Naive thymus-derived CD8-positive, alpha-beta T cell (primary cell): ENCODE results near the gene LEMD2. TPM values are rescaled to one million over a fixed set of nuclear protein-coding genes. Genes with fewer than 3 reads are reported as not detected.
A peak's percentile ranks its signal among the peaks of the same experiment; 100 is the strongest.

Experiments
- ATAC-seq, 2 donors: fragments of 150-1000 bp; cut with Tn5 transposase in 1 of 2; sonication (Bioruptor Pico), chemical (Tn5 transposase) in 1 of 2; 1 replicate in 1 of 2; 2 replicates in 1 of 2; pipeline ENCODE4 v1.10.0; 2021; ENCODE audit warnings: mild to moderate bottlenecking in 2 of 2, moderate library complexity in 2 of 2
- POLR2A ChIA-PET: fragments of 350-600 bp; sonication (Branson Sonifier 250); formaldehyde crosslinking; loops from one replicate; lab custom pipeline; 2021; ENCODE audit warnings: antibody characterized with exemption; lab: Charles Lee
- DNase-seq, 10 donors: peaks; one replicate each; pipeline versions ENCODE4 v3.0.0 to v3.0.0-alpha.2; 2020 to 2022
- H3K27ac Mint-ChIP-seq, 10 donors: one replicate each; pipeline ENCODE4 v1.8.0; 2020 to 2022; ENCODE audit warnings: mild to moderate bottlenecking in 10 of 10, mixed read lengths in 10 of 10, moderate library complexity in 4 of 10, inconsistent platforms in 1 of 10
- H3K27me3 Mint-ChIP-seq, 5 donors: one replicate each; pipeline ENCODE4 v1.8.0; 2021 to 2022; ENCODE audit warnings: mixed read lengths in 5 of 5
- H3K36me3 Mint-ChIP-seq, 3 donors: one replicate each; pipeline ENCODE4 v1.8.0; 2020 to 2022; ENCODE audit warnings: mixed read lengths in 3 of 3, mild to moderate bottlenecking in 2 of 3, inconsistent platforms in 1 of 3
- H3K4me1 Mint-ChIP-seq, 4 donors: one replicate each; pipeline ENCODE4 v1.8.0; 2021 to 2022; ENCODE audit warnings: mixed read lengths in 4 of 4
- H3K4me3 Mint-ChIP-seq, 10 donors: one replicate each; pipeline ENCODE4 v1.8.0; 2020 to 2022; ENCODE audit warnings: mild to moderate bottlenecking in 10 of 10, mixed read lengths in 10 of 10, moderate library complexity in 6 of 10, inconsistent platforms in 1 of 10
- H3K9me3 Mint-ChIP-seq, 9 donors: one replicate each; pipeline ENCODE4 v1.8.0; 2020 to 2022; ENCODE audit warnings: mixed read lengths in 9 of 9, mild to moderate bottlenecking in 3 of 9, inconsistent platforms in 1 of 9, moderate library complexity in 1 of 9
- polyA plus RNA-seq, 3 donors: library from polyadenylated mRNA; unstranded; fragments of 300-500 nt; fragmentation: Illumina TruSeq; gene quantifications; one replicate each; pipeline ENCODE4 v1.2.3, GENCODE V29; 2021
- total RNA-seq, 8 experiments: library from RNA in 2 of 8; stranded (reverse) in 2 of 8; gene quantifications; one replicate each; pipeline ENCODE4 v1.2.3 and lab custom pipeline; 2021 to 2026

LEMD2 gene
- total and polyA plus RNA-seq, 5 experiments from 2014 or later: 24.6 to 128 (median 43.9) TPM

DNA sequence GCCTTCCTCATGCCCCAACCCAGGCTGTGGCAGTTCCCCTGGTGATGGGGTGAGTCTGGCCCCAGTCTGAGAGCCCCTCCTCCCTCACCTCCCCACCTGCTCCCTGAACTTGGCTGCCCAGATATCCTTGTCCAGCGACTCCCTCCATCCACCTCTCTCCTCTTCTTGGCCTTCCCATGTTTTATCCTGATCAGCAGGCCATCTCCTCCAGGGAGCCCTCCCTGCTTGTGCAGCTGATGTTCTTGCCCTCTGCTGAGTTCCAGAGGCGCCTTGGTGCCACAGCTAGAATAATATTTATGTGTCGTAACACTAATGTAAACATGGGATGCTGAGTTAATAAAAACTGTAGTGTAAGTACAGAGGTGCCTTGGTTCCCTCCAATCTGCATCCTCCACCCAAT lies 31.8 kb downstream of the LEMD2 start:
- H3K36me3 Mint-ChIP-seq: no peaks in the 10 kb centered on the region
- peaks cover 0 to 13% (median 4%) of the 10 kb centered on the region in 4 donors for H3K4me1 Mint-ChIP-seq
- no peaks in the 10 kb centered on the region for H3K9me3 Mint-ChIP-seq
- POLR2A ChIA-PET: no interaction called here
- DNase-seq (no peak), ATAC-seq (no peak)
- H3K27ac Mint-ChIP-seq: no peak overlapping the region
- H3K4me3 Mint-ChIP-seq: no peak overlapping the region
- peaks cover 0 to 3% (median 0%) of the 10 kb centered on the region in 5 donors for H3K27me3 Mint-ChIP-seq

DNA sequence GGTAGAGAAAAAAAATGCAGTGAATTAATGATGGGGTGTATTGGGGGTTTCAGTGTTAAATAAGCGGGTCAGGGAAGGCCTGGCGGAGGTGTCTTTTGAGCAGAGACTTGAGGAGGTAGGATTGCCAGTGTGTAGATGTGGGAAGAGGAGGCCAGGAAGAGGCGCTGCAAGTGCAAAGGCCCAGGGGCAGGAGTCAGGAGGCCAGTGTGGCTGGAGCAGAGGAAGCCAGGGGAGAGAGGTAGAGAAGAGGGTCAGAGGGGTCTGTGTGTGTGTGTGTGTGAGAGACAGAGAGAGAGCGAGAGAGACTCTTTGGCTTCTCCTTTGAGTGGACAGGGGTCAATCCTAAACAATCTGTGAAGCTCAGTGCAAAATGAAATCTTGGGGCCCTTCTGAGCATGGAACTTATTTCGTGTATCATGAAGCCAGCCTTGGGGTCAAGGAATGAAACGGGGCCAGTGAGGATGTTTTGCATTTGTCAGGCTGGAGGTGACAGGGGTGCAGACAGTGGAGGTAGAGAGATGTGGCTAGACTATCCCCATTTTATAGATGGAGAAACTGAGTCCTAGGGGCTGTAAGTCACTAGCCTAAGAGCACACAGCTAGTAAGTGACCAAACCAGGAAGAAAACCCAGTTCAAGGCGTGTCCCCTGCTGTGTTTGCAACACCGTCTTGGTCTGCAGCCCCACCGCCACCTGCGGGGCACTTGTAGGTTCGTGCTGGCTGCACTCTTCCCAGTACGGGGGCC lies 32.5 kb downstream of the LEMD2 start:
- no peaks in the 10 kb centered on the region for H3K36me3 Mint-ChIP-seq
- POLR2A ChIA-PET: no interaction called here
- no peaks in the 10 kb centered on the region for H3K9me3 Mint-ChIP-seq
- H3K4me1 Mint-ChIP-seq: peaks cover 0 to 12% (median 4%) of the 10 kb centered on the region in 4 donors
- DNase-seq (no peak), ATAC-seq (no peak)
- no peak overlapping the region for H3K4me3 Mint-ChIP-seq
- peak overlapping the region in 1 of 10 donors; percentile 33 for H3K27ac Mint-ChIP-seq
- H3K27me3 Mint-ChIP-seq: peaks cover 0 to 2% (median 0%) of the 10 kb centered on the region in 5 donors

DNA sequence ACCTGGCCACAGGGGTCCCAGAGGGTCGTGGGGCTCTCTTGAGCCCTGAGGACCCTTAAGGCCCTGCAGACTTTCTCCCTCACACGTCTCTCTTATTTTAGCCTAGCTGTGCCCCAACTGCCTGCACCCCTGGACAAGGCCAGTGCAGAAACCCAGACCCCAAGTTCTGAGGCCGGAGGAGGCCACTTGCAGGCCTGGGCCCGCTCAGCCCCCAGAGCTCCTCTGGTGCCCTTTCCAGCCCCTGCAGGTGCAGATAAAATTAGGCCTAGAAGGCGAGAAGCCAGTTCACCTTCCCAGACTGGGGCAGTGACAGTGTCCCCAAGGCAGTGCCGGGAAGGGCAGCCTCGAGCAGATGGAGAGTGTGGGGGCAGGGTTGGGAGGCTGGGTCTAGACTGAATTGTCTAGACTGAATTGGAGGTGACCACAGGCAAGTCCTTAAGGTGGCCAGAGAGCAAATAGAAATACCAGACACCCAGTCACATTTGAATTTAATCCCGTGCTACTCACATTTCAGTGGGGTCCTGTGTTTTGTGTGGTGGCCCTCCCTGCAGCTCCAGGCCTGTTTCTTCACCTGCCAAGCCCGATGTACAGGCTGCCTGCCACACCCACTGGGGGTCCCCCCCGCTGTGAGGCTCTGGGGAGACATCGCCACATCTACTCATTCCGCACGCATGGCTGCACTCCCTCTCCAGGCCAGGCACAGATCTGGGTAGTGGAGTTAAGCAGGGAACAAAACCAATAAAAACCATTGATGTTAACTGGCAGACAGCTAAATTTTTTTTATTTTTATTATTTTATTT lies 33.7 kb downstream of the LEMD2 start:
- no peaks in the 10 kb centered on the region for H3K9me3 Mint-ChIP-seq
- POLR2A ChIA-PET: no interaction called here
- H3K27ac Mint-ChIP-seq: no peak overlapping the region
- H3K4me1 Mint-ChIP-seq: peaks cover 0 to 3% (median 0%) of the 10 kb centered on the region in 4 donors
- H3K4me3 Mint-ChIP-seq: no peak overlapping the region
- DNase-seq (no peak), ATAC-seq (no peak)
- H3K36me3 Mint-ChIP-seq: no peaks in the 10 kb centered on the region
- peaks cover 0 to 2% (median 0%) of the 10 kb centered on the region in 5 donors for H3K27me3 Mint-ChIP-seq

DNA sequence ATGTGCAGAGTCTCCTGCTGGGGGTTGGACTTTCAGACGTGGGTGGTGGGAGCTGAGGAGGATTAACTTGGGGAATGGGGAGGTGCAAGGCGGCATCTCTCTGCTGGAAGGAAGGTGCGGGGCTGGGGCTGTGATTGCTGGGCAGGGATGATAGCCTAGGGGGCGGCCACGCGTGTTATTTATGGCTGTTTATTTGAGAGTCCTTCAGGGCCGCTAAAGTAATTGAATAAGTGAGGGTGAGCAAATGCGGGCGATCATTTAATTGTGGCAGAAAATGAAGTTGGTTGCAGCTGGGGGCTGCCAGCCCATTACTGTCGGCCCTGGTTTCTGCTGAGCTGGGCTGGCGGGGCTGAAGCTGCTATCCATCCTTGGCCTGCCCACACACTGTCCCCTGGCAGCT lies 34.7 kb downstream of the LEMD2 start:
- Mint-ChIP-seq H3K9me3 (no peaks in the 10 kb centered on the region), H3K27ac (no peak overlapping the region), H3K27me3 (peaks cover 0 to 2% (median 0%) of the 10 kb centered on the region in 5 donors), H3K36me3 (no peaks in the 10 kb centered on the region), H3K4me1 (peaks cover 0 to 2% (median 0%) of the 10 kb centered on the region in 4 donors), H3K4me3 (no peak overlapping the region)
- POLR2A ChIA-PET: no interaction called here
- DNase-seq (no peak), ATAC-seq (no peak)

DNA sequence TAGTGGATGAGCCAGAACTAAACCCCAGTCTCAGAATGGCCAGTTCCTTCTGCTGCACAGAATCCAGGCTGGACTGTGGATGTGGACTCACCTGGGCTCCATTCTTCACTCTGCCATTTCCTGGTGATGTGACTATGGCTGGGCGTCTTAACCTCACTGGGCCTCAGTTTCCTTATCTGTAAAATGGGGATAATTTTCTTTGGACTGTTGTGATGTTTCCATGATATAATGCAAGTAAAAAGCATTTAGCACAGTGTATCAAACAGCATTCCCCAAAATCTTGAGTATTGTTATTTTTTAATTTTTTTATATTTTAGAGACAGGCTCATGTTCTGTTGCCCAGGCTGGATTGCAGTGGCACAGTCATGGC lies 36.3 kb downstream of the LEMD2 start:
- DNase-seq (no peak), ATAC-seq (no peak)
- Mint-ChIP-seq H3K9me3 (no peaks in the 10 kb centered on the region), H3K4me3 (no peak overlapping the region), H3K27me3 (peaks cover 0 to 2% (median 0%) of the 10 kb centered on the region in 5 donors), H3K36me3 (no peaks in the 10 kb centered on the region), H3K27ac (no peak overlapping the region), H3K4me1 (peaks cover 0 to 2% (median 0%) of the 10 kb centered on the region in 4 donors)
- POLR2A ChIA-PET: no interaction called here

DNA sequence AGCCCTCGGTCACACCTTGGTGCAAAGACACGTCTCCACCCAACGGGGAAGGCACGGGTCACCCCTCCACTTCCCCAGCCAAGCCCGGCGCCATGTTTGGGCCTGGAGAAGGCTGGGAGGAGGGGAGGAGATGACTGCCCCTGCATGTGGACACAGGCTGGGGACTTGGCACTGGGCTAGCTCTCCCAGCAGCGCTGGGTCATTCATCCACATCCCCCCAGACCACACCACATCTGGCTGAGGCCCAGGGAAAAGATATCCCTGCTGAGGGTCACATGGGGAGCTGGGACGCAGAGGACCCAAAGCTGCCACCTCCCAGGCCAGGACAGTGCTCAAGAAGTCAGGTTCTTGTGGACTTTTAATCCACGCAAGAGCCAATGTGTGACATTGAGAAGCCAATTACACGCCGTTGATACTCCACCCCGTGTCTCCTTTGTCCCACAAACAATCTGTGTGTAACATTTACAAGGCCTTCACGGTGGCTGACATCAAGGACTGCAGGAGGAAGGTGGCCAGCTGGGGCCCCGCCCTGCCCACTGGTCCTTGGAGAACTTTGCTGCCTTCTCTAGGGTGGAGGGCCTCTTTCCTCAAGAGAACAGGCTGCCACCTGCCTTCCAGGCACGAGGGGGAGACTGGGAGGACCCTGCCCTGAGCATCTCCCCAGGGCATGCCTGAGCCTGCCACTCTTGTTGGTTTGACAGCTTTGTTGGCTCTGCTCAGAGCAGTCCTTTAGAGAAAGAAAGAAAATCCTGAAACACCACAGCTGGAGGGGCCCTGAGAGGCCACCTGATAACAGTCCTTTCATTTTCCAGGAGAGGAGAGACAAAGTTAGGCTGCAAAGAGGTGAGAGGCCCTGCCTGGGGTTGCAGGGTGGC lies 36.9 kb downstream of the LEMD2 start:
- H3K4me1 Mint-ChIP-seq: no peaks in the 10 kb centered on the region
- POLR2A ChIA-PET: no interaction called here
- H3K36me3 Mint-ChIP-seq: no peaks in the 10 kb centered on the region
- DNase-seq: no peak
- no peaks in the 10 kb centered on the region for H3K9me3 Mint-ChIP-seq
- no peak overlapping the region for H3K4me3 Mint-ChIP-seq
- no peak overlapping the region for H3K27ac Mint-ChIP-seq
- H3K27me3 Mint-ChIP-seq: peaks cover 0 to 9% (median 3%) of the 10 kb centered on the region in 5 donors
- ATAC-seq: no peak

DNA sequence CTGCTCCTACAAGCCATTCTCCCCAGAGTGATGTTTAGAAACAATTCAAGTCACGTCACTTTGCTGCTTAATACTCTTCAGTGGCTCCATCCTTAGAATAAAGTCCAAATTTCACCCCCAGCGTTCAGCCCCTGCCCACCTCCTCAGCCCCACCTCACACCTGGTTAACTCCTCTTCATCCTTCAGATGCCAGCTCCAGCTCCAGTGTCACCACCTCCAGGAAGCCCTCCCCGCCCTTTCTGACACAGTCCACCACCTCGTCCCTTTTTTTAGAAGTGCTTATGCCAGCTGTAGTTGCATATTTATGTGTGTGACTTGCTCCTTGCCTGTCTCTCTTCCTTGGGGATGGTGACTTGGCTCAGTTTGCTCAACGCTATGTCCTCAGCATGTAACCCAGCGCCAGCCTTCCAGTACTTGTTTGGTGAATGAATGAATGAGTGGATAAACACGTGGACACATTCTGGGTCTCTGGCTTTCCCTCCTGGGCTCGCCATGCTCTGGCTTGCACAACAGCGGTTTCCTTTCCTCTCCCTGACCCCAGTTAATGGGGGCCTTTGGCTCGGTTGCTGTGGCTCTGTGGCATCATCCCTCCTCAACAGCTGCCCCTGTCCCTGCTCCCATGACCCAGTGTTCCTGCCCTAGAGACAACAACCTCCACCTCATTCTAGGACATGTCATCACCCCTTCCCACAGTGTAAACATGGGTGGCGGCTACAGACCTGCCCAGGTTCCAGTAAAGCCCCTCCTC lies 38.5 kb downstream of the LEMD2 start:
- no peak for ATAC-seq

DNA sequence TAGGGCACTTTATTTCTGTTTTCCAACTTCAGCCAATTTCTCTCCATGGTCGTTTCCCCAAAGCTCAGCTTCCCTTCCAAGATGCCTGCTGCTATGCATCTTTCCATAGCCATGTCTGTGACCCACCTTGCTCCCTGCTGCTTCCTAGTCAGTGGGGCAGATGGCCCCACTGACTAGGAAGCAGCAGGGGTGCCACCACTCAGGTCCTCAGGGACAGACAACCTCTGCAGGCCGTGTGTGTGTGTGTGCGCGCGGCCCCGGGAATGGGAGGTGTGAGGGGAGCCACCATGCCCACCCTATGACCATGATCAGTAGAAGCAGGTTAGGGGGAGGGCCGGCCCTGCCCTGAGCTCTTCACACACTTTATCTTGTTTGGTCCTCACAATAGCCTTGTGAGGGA lies 39.5 kb downstream of the LEMD2 start:
- DNase-seq: no peak

More for the DNA sequence above, 38.5 kb downstream of the LEMD2 start:
- peak overlapping the region in 1 of 10 donors; percentile 77 for H3K27ac Mint-ChIP-seq
- no peaks in the 10 kb centered on the region for H3K9me3 Mint-ChIP-seq
- H3K4me3 Mint-ChIP-seq: no peak overlapping the region
- H3K4me1 Mint-ChIP-seq: no peaks in the 10 kb centered on the region
- no peaks in the 10 kb centered on the region for H3K36me3 Mint-ChIP-seq
- no peak for DNase-seq
- peaks cover 0 to 10% (median 2%) of the 10 kb centered on the region in 5 donors for H3K27me3 Mint-ChIP-seq
- POLR2A ChIA-PET: interaction anchor here (1.1 kb wide), 1 partner anchor 28 kb away, joined by 3 read pairs; no protein-coding TSS in a partner anchor

DNA sequence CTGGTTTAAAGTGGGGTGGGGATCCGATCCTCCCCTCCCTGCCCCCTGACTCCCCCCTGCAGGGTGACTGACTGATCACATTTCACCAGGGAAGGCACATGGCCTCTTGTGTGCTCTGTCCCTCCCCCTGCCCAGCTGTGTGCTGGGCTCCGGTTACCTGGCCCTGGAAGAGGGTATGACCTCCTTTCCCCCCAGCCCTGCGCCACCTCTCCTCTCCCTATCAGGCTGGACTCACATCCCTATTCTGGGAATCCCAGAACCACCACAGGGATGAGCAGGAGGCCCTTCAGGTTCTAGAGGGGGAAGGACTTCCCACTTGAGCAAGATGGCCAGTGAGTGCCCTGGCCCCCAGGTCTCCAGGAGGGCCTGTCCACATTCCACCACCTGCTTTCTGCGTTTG lies 40.1 kb downstream of the LEMD2 start:
- ATAC-seq: no peak
- POLR2A ChIA-PET: interaction anchor here (1.1 kb wide), 1 partner anchor 27 kb away, joined by 3 read pairs; no protein-coding TSS in a partner anchor
- H3K9me3 Mint-ChIP-seq: no peaks in the 10 kb centered on the region
- peaks cover 0 to 10% (median 3%) of the 10 kb centered on the region in 5 donors for H3K27me3 Mint-ChIP-seq
- no peaks in the 10 kb centered on the region for H3K36me3 Mint-ChIP-seq
- H3K4me1 Mint-ChIP-seq: peaks cover 2 to 6% (median 5%) of the 10 kb centered on the region in 4 donors
- H3K27ac Mint-ChIP-seq: no peak overlapping the region
- no peak for DNase-seq
- H3K4me3 Mint-ChIP-seq: no peak overlapping the region

More for the DNA sequence above, 39.5 kb downstream of the LEMD2 start:
- H3K27ac Mint-ChIP-seq: peak overlapping the region in 1 of 10 donors; percentile 39
- H3K9me3 Mint-ChIP-seq: no peaks in the 10 kb centered on the region
- ATAC-seq: no peak
- H3K4me1 Mint-ChIP-seq: peaks cover 0 to 2% (median under 1%) of the 10 kb centered on the region in 4 donors
- H3K27me3 Mint-ChIP-seq: peaks cover 0 to 10% (median 2%) of the 10 kb centered on the region in 5 donors
- H3K4me3 Mint-ChIP-seq: no peak overlapping the region
- H3K36me3 Mint-ChIP-seq: no peaks in the 10 kb centered on the region
- POLR2A ChIA-PET: interaction anchor here (1.1 kb wide), 1 partner anchor 27 kb away, joined by 3 read pairs; no protein-coding TSS in a partner anchor

DNA sequence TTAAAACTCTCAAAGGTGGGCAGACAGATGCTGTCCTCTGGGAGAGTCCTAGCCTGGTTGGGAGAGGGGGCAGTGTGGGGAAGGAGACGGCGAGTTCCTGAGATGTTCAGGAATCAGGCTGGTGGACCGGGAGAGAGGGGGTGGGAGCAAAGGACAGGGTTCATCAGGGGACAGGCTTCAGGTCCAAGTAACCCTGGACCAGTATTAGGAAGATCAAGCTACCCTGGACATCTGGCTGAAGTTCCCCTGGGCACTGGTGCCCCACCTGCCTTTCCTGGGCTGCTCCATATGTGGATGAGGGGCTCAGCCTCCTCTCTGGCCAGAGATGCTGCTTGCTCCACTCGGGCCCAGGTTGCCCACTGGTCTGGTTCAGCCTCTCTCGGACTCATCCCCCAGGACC lies 41.1 kb downstream of the LEMD2 start:
- no peaks in the 10 kb centered on the region for H3K36me3 Mint-ChIP-seq
- H3K27me3 Mint-ChIP-seq: peaks cover 0 to 10% (median 6%) of the 10 kb centered on the region in 5 donors
- H3K4me1 Mint-ChIP-seq: peaks cover 2 to 6% (median 5%) of the 10 kb centered on the region in 4 donors
- peak overlapping the region in 1 of 10 donors; percentile 66 for H3K27ac Mint-ChIP-seq
- DNase-seq (no peak), ATAC-seq (no peak)
- POLR2A ChIA-PET: no interaction called here
- no peaks in the 10 kb centered on the region for H3K9me3 Mint-ChIP-seq
- no peak overlapping the region for H3K4me3 Mint-ChIP-seq

DNA sequence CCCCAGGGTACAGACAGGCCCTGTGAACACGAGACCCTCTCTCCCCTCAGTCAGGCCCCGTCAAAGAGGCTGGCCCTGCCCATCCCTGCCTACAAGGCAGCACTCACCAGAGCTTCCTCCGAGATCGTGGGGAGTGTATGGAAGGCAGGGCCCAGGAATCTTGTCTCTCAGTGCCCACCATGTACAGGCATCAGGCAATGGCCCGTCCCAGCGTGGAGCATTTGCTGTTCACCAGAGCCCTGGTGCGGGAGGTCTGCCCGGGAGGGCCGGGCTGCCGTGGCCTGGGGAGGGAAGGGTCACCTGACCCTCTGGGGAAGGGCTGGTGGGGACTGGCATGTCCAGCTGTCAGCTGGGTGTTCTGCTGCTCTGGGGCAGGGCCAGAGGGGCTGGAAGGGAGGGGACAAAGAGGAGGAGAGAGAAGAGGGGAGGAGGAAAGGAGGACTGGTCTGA lies 42.3 kb downstream of the LEMD2 start, which contains the start of gene IP6K3:
Gene IP6K3, minus strand, starts transcription at position 255 of the 450 bp plus-strand sequence. CDS start 11,429 bp downstream, outside the sequence.
- ATAC-seq (no peak), DNase-seq (no peak)
- Mint-ChIP-seq H3K36me3 (no peaks in the 10 kb centered on the region), H3K4me1 (peaks cover 2 to 6% (median 5%) of the 10 kb centered on the region in 4 donors), H3K4me3 (no peak within 1 kb of the TSS), H3K27ac (peak within 1 kb of the TSS in 3 of 10 donors; percentile 32 to 79 (median 66)), H3K27me3 (peaks cover 0 to 12% (median 9%) of the 10 kb centered on the region in 5 donors), H3K9me3 (no peaks in the 10 kb centered on the region)
- POLR2A ChIA-PET: no interaction called here
